K562 (cell line): ENCODE data around the gene PHLDB3. TPM values are rescaled to one million over a fixed set of nuclear protein-coding genes. Genes with fewer than 3 reads are reported as not detected.

Source experiments
- CCAR2 ChIP-seq: fragments of 200-400 bp; formaldehyde crosslinking; IDR thresholded peaks from 2 replicates; pipeline ENCODE4 v1.6.1; 2017; ENCODE audit warnings: mild to moderate bottlenecking, low read depth, low read length
- DMBX1 ChIP-seq: fragments of 250-450 bp; sonication (Bioruptor Pico); IDR thresholded peaks from 2 replicates; pipeline ENCODE4 v1.8.0; 2022; ENCODE audit warnings: inconsistent platforms, mild to moderate bottlenecking, moderate library complexity, borderline replicate concordance
- FOXA1 ChIP-seq: fragments of 450-650 bp; IDR thresholded peaks from 2 replicates; pipeline ENCODE4 v1.6.1; 2016; ENCODE audit warnings: mild to moderate bottlenecking, borderline replicate concordance
- GABPB1 ChIP-seq: sonication (generic); formaldehyde crosslinking; IDR thresholded peaks from 2 replicates; pipeline ENCODE4 v1.8.0; 2022; ENCODE audit warnings: mild to moderate bottlenecking, missing genetic modification reagents
- HDAC3 ChIP-seq: fragments of 450-650 bp; IDR thresholded peaks from 2 replicates; pipeline ENCODE4 v1.6.1; 2018; ENCODE audit warnings: borderline replicate concordance, mild to moderate bottlenecking, moderate library complexity; ENCODE audit not compliant: partially characterized antibody
- MAFK ChIP-seq: IDR thresholded peaks from 2 replicates; pipeline ENCODE4 v1.6.1; 2011; ENCODE audit warnings: low read length, improper control_type of control experiment
- NFE2L1 ChIP-seq: fragments of 450-650 bp; IDR thresholded peaks from 2 replicates; pipeline ENCODE4 v1.6.1; 2016; ENCODE audit warnings: missing genetic modification characterization, low read depth, mild to moderate bottlenecking, missing compliant biosample characterization, moderate library complexity, borderline replicate concordance
- PHTF2 ChIP-seq: fragments of 250-450 bp; sonication (Bioruptor Pico); IDR thresholded peaks from 2 replicates; pipeline ENCODE4 v1.5.0; 2021; ENCODE audit warnings: mild to moderate bottlenecking
- POU5F1 ChIP-seq: fragments of 150-350 bp; IDR thresholded peaks from 2 replicates; pipeline ENCODE4 v1.6.1; 2014; ENCODE audit warnings: borderline replicate concordance, low read length, low read depth, mild to moderate bottlenecking; ENCODE audit not compliant: partially characterized antibody
- RCOR1 ChIP-seq, 2 experiments: IDR thresholded peaks; 2 replicates each; pipeline ENCODE4 v1.6.1; 2012; ENCODE audit warnings: low read depth in 2 of 2, low read length in 2 of 2, borderline replicate concordance in 1 of 2, improper control_type of control experiment in 1 of 2
- SOX6 ChIP-seq: fragments of 450-650 bp; IDR thresholded peaks from 2 replicates; pipeline ENCODE4 v1.6.1; 2014; ENCODE audit warnings: mild to moderate bottlenecking
- TCF7 ChIP-seq: sonication (generic); IDR thresholded peaks from 2 replicates; pipeline ENCODE4 v1.6.1; 2016; ENCODE audit warnings: antibody characterized with exemption, borderline replicate concordance
- TEAD2 ChIP-seq: fragments of 450-650 bp; IDR thresholded peaks from 2 replicates; pipeline ENCODE4 v1.6.1; 2016; ENCODE audit warnings: missing genetic modification characterization, control low read depth, missing compliant biosample characterization
- ZFP30 ChIP-seq: fragments of 250-450 bp; sonication (Bioruptor Pico); IDR thresholded peaks from 2 replicates; pipeline ENCODE4 v1.8.0; 2022; ENCODE audit warnings: moderate library complexity, mild to moderate bottlenecking, inconsistent platforms, borderline replicate concordance
- ZNF143 ChIP-seq: sonication (generic); formaldehyde crosslinking; IDR thresholded peaks from 2 replicates; pipeline ENCODE4 v1.9.0; 2022; ENCODE audit warnings: mild to moderate bottlenecking, missing genetic modification reagents
- ZNF354B ChIP-seq: fragments of 250-450 bp; sonication (Bioruptor Pico); IDR thresholded peaks from 2 replicates; pipeline ENCODE4 v1.4.0; 2020
- ZNF766 ChIP-seq: fragments of 200-800 bp; sonication (Bioruptor generic); conservative IDR thresholded peaks from 2 replicates; pipeline ENCODE4 v1.6.1; 2016; ENCODE audit warnings: missing genetic modification characterization, missing compliant biosample characterization
- polyA plus RNA-seq, 8 experiments: library from polyadenylated mRNA; depleted of rRNA in 4 of 8; stranded (reverse) in 5 of 8; unstranded in 3 of 8; fragments of >200 nt; fragmentation: Nextera tagmentation in 2 of 8; fragmentation: Illumina TruSeq in 1 of 8; extraction: Ambion mirVana in 2 of 8; extraction: Trizol in 1 of 8; gene quantifications; 2 replicates each; pipeline versions ENCODE4 v1.2.1 to v1.2.3, GENCODE V29; 2011 to 2014; ENCODE audit warnings: inconsistent platforms in 1 of 8, missing spikeins in 1 of 8
- total RNA-seq, 7 experiments: library from RNA; depleted of rRNA in 6 of 7; stranded (reverse); fragments of >200 nt in 6 of 7; fragmentation: Illumina TruSeq in 2 of 7; extraction: Trizol in 2 of 7; gene quantifications; 2 replicates each; pipeline versions ENCODE4 v1.2.1 to v1.2.3, GENCODE V29; 2011 to 2021; ENCODE audit warnings: low replicate concordance in 1 of 7
- TF ChIP-seq, protein P1 (sequence below): IDR thresholded peaks from 2 replicates; pipeline ENCODE4 v1.6.1; 2011; ENCODE audit not compliant: insufficient read length; ENCODE audit errors: extremely low read depth
- TF ChIP-seq, protein P2 (sequence below), 2 experiments: fragments of 150-350 bp in 1 of 2; IDR thresholded peaks; 2 replicates each; pipeline ENCODE4 v1.6.1; 2012 to 2016; ENCODE audit warnings: low read depth in 2 of 2, low read length in 2 of 2, mild to moderate bottlenecking in 1 of 2, moderate library complexity in 1 of 2
- TF ChIP-seq, protein P3 (sequence below): fragments of 450-650 bp; formaldehyde crosslinking; IDR thresholded peaks from 2 replicates; pipeline ENCODE4 v1.4.0; 2022; ENCODE audit warnings: missing genetic modification characterization
- TF ChIP-seq, protein P4 (sequence below): fragments of 250-450 bp; sonication (Bioruptor Pico); IDR thresholded peaks from 2 replicates; pipeline ENCODE4 v1.8.0; 2021; ENCODE audit warnings: moderate library complexity, mild to moderate bottlenecking, inconsistent platforms
- TF ChIP-seq, protein P5 (sequence below): sonication (generic); formaldehyde crosslinking; IDR thresholded peaks from 2 replicates; pipeline ENCODE4 v1.8.0; 2022; ENCODE audit warnings: mild to moderate bottlenecking, low read depth, missing genetic modification reagents

PHLDB3 gene
- total and polyA plus RNA-seq, 9 of the 15 experiments (the other 6 are each of a cell fraction or from before 2014, with no cell fraction given), result 0.04 to 23.5 (median 3.9) TPM

DNA sequence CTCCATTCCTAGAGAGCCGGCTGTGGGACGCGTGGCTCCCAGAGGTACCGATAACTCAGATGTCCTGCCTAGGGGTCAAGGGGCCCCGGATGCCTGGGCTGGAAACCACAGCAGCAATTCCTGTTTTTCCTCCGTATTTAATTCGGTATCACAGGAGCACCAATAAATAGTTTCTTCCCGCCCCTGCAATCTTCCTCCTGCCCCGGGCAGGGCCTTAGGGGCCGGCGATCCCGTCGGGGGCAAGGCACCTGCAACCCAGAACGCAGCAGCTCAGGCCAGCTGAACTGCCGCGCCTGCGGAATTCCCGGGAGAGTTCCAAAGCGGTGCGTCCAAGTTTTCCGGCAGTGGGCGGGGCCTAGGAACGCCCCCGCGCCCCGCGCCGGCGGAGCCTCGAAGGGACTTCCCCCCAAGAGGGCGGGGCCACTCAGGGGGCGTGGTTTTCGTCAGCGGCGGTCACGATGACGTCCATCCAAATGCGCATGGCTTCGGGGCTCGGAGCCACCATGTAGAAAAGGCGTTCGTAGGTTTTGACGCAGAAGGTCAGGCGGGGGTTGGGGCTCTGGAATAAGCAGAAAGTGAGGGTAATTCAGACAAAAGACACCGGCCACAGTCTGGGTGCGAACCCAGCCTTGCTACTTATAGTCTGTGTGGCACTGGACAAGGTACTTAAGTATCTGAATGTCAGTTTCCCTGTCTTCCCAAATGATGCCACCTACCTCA is 29.4 kb downstream of the PHLDB3 start (continued):
- TF ChIP-seq, protein P1, sequence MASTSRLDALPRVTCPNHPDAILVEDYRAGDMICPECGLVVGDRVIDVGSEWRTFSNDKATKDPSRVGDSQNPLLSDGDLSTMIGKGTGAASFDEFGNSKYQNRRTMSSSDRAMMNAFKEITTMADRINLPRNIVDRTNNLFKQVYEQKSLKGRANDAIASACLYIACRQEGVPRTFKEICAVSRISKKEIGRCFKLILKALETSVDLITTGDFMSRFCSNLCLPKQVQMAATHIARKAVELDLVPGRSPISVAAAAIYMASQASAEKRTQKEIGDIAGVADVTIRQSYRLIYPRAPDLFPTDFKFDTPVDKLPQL, result no peak
- TF ChIP-seq HDAC3, result no peak
- TF ChIP-seq, protein P2, sequence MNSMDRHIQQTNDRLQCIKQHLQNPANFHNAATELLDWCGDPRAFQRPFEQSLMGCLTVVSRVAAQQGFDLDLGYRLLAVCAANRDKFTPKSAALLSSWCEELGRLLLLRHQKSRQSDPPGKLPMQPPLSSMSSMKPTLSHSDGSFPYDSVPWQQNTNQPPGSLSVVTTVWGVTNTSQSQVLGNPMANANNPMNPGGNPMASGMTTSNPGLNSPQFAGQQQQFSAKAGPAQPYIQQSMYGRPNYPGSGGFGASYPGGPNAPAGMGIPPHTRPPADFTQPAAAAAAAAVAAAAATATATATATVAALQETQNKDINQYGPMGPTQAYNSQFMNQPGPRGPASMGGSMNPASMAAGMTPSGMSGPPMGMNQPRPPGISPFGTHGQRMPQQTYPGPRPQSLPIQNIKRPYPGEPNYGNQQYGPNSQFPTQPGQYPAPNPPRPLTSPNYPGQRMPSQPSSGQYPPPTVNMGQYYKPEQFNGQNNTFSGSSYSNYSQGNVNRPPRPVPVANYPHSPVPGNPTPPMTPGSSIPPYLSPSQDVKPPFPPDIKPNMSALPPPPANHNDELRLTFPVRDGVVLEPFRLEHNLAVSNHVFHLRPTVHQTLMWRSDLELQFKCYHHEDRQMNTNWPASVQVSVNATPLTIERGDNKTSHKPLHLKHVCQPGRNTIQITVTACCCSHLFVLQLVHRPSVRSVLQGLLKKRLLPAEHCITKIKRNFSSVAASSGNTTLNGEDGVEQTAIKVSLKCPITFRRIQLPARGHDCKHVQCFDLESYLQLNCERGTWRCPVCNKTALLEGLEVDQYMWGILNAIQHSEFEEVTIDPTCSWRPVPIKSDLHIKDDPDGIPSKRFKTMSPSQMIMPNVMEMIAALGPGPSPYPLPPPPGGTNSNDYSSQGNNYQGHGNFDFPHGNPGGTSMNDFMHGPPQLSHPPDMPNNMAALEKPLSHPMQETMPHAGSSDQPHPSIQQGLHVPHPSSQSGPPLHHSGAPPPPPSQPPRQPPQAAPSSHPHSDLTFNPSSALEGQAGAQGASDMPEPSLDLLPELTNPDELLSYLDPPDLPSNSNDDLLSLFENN (IDR thresholded peaks at IDR 0.05; ENCODE audit: low read depth in 2 of 2, low read length in 2 of 2), result 0 out of 4 replicates have a peak, but pooled peaks of 1 of the 2 experiments have one; percentile 5
- TF ChIP-seq FOXA1, result no peak
- TF ChIP-seq PHTF2 (CRISPR knock-in tag), result no peak
- TF ChIP-seq RCOR1 (IDR thresholded peaks at IDR 0.05; ENCODE audit: borderline replicate concordance in 1 of 2, low read depth in 2 of 2, low read length in 2 of 2), result peak in 1 of 2 experiments; percentile 63; a peak in 1 of 4 replicates
- TF ChIP-seq ZNF354B, result no peak
- no peak for TF ChIP-seq ZNF143 (CRISPR knock-in tag)
- TF ChIP-seq ZFP30 (CRISPR knock-in tag), result no peak
- TF ChIP-seq ZNF766, result no peak
- TF ChIP-seq DMBX1, result no peak
- TF ChIP-seq CCAR2, result no peak
- TF ChIP-seq MAFK, result 0 out of 2 replicates have a peak, but pooled peaks have one; percentile 1
- TF ChIP-seq, protein P3, sequence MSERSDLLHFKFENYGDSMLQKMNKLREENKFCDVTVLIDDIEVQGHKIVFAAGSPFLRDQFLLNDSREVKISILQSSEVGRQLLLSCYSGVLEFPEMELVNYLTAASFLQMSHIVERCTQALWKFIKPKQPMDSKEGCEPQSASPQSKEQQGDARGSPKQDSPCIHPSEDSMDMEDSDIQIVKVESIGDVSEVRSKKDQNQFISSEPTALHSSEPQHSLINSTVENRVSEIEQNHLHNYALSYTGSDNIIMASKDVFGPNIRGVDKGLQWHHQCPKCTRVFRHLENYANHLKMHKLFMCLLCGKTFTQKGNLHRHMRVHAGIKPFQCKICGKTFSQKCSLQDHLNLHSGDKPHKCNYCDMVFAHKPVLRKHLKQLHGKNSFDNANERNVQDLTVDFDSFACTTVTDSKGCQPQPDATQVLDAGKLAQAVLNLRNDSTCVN (CRISPR knock-in tag), result no peak
- no peak for TF ChIP-seq TCF7
- TF ChIP-seq NFE2L1 (tag), result no peak
- TF ChIP-seq SOX6, result no peak
- TF ChIP-seq, protein P4, sequence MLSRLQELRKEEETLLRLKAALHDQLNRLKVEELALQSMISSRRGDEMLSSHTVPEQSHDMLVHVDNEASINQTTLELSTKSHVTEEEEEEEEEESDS (CRISPR knock-in tag), result no peak
- TF ChIP-seq, protein P5, sequence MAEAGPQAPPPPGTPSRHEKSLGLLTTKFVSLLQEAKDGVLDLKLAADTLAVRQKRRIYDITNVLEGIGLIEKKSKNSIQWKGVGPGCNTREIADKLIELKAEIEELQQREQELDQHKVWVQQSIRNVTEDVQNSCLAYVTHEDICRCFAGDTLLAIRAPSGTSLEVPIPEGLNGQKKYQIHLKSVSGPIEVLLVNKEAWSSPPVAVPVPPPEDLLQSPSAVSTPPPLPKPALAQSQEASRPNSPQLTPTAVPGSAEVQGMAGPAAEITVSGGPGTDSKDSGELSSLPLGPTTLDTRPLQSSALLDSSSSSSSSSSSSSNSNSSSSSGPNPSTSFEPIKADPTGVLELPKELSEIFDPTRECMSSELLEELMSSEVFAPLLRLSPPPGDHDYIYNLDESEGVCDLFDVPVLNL (CRISPR knock-in tag), result no peak
- no peak for TF ChIP-seq TEAD2
- TF ChIP-seq POU5F1, result no peak
- TF ChIP-seq GABPB1 (CRISPR knock-in tag), result no peak
